HG02884 (cell line): ENCODE results near the gene CHRNA9.
"Not testable (repeated sequence)": the region's sequence is repeated elsewhere in the genome, so short reads cannot be mapped to it uniquely, and the experiment has no call there.

Experiments used
- ATAC-seq: cut with Tn5 transposase; IDR thresholded peaks from one replicate; pipeline ENCODE4 v1.9.1; 2021; ENCODE audit warnings: mild to moderate bottlenecking, moderate library complexity; ENCODE audit not compliant: unreplicated experiment

Gene CHRNA9

DNA sequence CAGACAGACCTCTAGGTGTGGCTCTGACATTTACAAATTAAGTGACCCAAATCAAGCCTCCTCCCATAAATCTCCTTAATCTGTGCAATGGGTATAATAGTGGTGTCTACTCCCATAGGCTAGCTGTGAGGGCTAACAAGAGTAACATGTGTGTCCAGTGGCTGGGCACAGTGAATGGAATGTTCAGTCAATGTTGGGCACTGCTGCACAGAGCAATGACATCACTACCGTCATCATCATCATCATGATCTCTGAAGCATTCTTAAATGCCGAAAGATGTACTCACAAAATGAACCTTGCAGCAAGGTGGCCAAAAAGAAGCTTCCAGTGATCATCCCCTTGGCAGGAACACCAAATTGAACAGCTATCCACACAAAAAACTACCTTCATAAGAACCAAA, 43.5 kb downstream of the CHRNA9 start:
- ATAC-seq = no peak

DNA sequence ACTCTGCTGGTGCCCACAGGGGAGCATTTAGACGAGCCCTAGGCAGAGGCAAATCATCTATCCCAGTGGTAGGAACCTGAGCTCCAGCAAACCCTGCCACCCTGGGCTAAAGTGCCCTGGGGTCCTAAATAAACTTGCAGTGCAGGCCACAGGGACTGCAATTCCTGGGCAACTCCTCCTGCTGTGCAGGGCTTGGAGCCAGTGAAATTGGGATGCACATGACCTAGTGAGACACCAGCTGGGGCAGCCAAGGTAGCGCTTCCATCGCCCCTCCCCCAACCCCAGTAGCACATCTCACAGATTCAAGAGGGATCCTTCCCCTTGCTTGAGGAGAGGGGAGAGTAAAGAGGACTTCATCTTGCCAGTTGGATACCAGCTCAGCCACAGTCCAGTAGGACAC, 44.1 kb downstream of the CHRNA9 start:
- no peak for ATAC-seq

DNA sequence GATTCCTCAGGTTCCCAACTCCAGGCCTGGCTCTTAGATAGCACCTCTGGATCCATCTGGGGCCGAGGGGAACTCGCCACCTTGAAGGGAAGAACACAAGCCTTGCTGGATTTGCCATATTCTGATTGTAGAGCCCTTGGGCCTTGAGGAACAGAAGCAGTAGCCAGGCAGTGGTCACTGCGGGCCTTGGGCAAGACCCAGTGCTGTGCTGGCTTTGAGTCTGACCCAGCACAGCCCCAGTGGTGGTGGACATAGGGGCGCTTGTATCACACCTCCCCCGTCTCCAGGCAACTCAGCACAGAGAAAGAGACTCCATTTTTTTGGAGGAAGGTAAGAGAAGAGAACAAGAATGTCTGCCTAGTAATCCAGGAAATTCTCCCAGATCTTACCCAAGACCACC, 45.5 kb downstream of the CHRNA9 start:
- no peak for ATAC-seq

DNA sequence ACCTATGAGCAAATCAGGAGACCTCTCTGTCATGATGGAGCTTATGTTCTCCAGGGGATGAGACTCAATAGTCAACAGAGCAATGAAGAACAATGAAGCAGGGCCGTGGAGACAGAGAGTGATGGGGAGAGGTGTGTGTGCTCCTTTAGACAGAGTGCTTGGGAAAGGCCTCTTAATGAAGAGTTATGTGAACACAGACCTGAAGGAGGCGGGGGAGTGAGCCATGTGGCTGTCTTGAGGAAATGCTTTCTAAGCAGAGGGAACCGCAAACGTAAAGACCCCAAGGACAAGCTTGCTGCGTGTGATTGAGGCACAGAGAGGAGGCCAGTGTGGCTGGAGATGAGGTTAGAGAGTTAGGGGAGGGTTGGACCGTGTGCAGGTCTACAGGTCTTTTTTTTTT, 53.1 kb downstream of the CHRNA9 start:
- no peak for ATAC-seq

DNA sequence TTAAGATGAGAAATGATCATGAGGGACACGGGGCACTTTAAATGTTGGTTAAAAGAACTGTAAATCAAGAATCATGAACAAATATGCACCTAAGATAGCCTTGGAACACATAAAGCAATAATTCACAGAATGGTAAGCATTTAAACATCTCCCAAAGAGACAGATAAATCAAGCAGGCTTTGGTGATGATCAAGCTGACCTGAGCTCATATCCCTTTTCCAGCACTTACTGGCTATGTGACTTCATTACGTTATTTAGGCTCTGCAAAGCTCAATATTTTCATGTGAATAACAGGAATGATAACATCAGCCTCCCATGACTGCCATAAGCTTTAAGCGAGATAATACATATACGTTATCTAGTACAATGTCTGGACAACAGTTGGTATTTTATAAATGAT, 54.9 kb downstream of the CHRNA9 start:
- ATAC-seq = no peak

DNA sequence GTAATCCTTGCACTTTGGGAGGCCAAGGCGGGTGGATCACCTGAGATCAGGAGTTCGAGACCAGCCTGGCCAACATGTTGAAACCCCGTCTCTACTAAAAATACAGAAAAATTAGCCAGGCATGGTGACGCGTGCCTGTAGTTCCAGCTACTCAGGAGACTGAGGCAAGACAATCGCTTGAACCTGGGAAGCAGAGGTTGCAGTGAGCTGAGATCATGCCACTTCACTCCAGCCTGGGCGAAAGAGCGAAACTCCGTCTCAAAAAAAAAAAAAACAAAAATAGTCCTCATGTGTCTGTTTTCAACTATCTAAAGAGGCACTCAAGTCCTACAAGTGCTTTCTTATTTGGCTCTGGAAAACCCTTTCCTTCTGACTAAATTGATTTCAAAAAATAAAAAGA, 57.1 kb downstream of the CHRNA9 start:
- not testable (repeated sequence) for ATAC-seq

DNA sequence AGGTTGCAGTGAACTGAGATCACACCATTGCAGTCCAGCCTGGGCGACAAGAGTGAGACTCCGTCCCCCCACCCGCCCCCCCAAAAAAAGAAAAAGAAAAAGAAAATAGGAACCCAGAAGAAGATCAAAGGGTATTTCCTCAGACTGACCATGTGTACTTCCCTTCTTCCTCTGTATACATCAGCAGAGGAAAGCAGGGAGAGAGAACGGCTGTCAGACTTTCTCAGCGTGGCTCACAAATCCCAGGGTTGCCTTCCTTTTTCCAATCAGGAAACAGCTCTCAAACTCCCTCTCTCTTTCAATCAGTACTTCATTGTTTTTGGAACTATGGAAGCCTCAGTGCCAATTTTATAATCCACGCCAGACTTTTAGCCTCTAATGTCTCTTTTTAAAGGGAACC, 59.1 kb downstream of the CHRNA9 start:
- no peak for ATAC-seq

DNA sequence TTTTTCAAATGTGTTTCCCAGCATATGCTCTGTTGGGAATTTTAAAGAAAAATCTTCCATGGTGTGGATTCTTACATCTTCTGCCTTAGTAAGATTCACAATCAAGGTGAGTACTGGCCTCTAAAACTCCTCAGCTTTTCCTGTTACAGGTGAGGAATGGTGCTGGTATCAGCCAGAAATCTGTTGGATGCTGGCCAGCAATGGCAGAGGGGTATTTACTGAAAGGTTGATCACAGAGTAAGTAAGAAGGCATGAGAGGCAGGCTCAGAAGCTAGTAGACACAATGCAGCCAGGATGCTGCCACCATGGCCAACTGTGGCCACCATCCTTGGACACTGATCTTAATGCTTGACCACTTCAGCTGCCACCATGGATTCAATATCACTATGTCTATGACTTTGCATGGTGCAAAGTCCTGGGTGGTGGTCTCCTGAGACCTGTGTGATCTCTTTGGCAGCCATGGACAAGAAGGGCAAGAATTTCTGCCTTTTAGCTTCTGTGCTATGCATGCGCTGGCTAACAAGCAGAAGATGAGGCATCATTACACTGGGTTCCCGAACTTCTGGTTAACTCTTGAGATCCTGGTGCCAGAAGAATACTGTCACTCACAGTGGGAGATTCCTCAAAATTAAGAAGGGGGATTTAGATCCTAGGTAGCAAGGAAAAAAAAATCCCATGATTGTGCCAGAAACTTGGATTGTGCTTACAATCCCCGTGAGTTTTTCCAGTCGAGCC, 60.2 kb downstream of the CHRNA9 start:
- no peak for ATAC-seq

DNA sequence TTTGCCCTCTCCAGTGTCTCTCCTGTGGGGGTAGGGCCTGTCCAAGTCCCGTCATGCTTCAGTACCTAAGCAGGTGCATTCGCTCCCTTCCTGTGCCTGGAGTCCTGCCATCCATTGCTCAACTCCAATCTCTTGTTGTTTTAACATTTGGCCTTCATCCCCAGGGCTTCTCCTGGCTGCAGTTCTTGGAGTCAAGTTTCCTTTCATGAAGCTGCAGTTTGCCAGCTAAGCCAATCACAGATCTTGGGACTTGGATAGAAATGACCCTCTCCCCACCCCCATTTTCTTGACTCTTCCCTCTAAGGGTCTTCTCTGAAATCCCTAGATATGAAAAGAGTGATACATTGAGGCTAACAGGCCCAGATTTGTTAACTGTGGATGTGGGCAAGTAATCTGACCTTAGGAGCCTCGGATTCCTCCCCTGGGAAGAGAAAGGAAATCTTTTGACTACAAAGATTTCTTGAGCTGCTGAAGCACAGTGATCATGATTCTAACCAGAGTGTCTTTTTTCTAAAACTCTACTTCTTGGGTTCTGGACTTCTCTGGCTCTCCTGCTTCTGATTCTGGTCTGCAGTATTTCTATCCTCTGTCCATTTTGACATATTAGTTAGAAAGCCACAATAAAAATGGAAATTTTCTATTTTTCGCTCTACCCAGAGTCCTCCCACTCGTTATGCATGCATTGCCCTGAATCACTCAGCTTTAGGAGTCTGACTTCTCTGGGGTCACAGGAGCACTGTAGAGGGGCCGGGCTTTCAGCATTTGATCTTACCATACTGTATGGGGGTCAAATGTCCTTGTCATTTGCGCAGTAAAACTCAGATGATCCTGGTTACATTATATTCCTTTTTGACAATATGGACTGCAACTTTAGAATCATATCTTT, 61.0 kb downstream of the CHRNA9 start:
- no peak for ATAC-seq

DNA sequence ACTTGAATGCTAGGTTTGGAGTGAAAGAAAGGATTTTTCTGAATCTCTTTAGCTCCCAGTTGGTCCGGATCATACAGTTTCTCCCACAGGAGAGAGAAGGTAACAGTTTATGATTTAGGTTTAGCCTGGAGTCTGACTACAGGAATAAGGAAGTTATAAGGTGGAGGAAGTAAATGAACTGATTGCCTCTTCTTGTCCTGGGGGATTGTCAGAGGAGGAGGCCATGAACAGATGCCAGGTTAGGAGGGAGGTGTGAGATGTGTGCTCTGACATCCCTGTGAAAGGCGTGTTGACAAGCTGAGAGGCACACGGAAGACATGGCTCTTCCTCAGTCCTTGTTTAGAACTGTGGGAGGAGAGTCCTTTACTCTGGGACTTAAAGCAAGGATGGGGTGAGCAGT, 64.4 kb downstream of the CHRNA9 start:
- no peak for ATAC-seq

DNA sequence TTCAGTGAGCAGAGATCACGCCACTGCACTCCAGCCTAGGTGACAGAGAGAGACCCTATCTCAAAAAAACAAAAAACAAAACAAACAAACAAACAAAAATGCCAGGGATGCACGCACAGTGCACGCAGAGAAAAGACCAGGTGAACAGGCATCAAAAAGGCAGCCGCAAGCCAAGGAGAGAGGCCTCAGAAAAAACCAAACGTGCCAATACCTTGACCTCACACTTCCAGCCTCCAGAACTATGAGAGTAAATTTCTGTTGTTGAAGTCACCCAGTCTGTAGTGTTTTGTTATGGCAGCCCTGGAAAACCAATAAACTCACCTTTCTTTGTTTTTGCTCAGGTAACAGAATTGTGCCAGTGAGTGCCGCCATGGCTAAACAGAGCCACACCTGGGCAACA, 66.0 kb downstream of the CHRNA9 start:
- no peak for ATAC-seq

DNA sequence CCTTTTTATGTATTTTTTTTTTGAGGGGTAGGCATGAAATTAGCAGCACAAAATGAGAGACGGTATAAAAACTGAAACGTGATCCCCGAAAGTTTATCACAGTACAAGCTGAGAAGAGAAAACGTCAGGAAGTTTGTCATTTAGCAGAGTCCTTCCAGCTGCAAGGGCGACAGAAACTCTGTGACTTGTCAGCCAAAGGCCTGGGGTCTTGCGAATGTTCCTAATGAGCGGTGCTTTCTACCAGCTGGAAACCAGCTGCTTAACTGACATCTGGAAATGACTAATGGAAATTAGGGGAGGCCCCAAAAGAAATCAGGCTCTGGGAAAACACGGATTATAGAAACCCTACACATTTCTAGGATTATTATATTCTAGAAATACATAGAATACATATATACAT, 66.5 kb downstream of the CHRNA9 start:
- ATAC-seq = no peak

DNA sequence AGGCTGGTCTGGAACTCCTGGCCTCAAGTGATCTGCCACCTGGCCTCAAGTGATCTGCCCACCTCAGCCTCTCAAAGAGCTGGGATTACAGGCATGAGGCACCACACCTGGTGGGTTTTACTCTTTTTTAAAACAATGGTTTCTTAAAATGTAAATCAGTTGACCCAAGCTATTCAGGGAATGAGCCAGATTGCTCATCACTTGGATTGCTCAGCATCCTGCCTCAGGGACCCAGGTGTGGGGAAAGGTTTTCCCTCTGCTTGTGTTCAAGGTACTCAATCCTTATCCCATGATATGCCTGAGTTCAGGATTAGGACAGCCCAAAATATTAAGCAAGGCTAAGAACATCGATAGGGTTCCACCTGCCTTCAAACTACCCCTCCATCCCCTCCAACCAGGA, 67.4 kb downstream of the CHRNA9 start:
- no peak for ATAC-seq

DNA sequence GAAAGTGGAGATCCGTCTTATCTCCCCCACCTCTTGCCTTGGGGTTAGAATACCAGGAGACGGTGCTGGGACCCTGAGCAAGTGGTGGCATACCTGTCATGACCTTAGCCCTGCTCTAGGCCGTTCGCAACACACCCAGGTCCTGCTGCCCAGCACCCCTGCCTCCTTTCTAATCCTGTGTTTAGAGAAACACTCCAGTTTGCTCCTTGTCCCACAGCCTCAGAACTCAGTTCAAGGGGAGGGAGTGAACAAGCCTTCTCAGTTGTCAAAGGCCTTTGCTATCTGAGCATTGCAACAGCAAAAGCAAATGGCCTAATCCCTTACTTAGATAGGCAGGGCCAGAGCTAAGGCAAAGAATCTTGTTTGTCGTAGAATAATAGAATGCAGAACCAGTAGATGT, 67.9 kb downstream of the CHRNA9 start:
- no peak for ATAC-seq
